Uterus (tissue), 4 donors: ENCODE measurements around the gene FBXW7. TPM values are rescaled to one million over a fixed set of nuclear protein-coding genes. Genes with fewer than 3 reads are reported as not detected.

ENCODE experiments used
- DNase-seq, 2 donors: peaks; one replicate each; pipeline ENCODE4 v3.0.0-alpha.2; 2019 to 2020
- H3K27ac ChIP-seq, 2 donors: fragments of 200-600 bp; sonication (generic); 1 replicate in 1 of 2; 2 replicates in 1 of 2; pipeline ENCODE4 v1.5.1; 2016 to 2018
- H3K27me3 ChIP-seq, 2 donors: fragments of 200-600 bp; sonication (generic); one replicate each; pipeline ENCODE4 v1.5.1; 2018 to 2019; ENCODE audit warnings: control low read depth in 1 of 2
- H3K36me3 ChIP-seq, 2 donors: fragments of 200-600 bp; sonication (generic); one replicate each; pipeline ENCODE4 v1.5.1; 2019; ENCODE audit warnings: control low read depth in 1 of 2
- H3K4me1 ChIP-seq, 2 donors: fragments of 200-600 bp; sonication (generic); one replicate each; pipeline ENCODE4 v1.5.1; 2018 to 2019; ENCODE audit warnings: control low read depth in 1 of 2
- H3K4me3 ChIP-seq, 2 donors: fragments of 200-600 bp; sonication (generic); 1 replicate in 1 of 2; 2 replicates in 1 of 2; pipeline ENCODE4 v1.5.1; 2018 to 2019; ENCODE audit warnings: mild to moderate bottlenecking in 1 of 2
- H3K9me3 ChIP-seq, 2 donors: fragments of 200-600 bp; sonication (generic); one replicate each; pipeline ENCODE4 v1.5.1; 2019; ENCODE audit warnings: control low read depth in 1 of 2
- POLR2A ChIP-seq, 2 donors: fragments of 450-650 bp; IDR thresholded peaks; one replicate each; pipeline ENCODE4 v1.6.1; 2016; ENCODE audit warnings: antibody characterized with exemption in 2 of 2, mild to moderate bottlenecking in 1 of 2, moderate library complexity in 1 of 2
- intact Hi-C: fragments of 100-400 bp; cut with DNase I; formaldehyde crosslinking; loops from one replicate; pipeline ENCODE4 v1.15.1; 2023; ENCODE audit warnings: low total_unique reads
- total RNA-seq, 4 donors: library from RNA; depleted of rRNA in 3 of 4; stranded (reverse); fragments of >200 nt in 3 of 4; gene quantifications; one replicate each; pipeline versions ENCODE4 v1.1.0 to v1.2.4, GENCODE V29; 2014 to 2023
- TF ChIP-seq, protein P1 (sequence below), 4 experiments: fragments of 200-600 bp in 2 of 4; fragments of 450-650 bp in 2 of 4; sonication (generic) in 2 of 4; IDR thresholded peaks; one replicate each; pipeline ENCODE4 v1.5.1; 2016 to 2019; ENCODE audit warnings: antibody characterized with exemption in 4 of 4, mild to moderate bottlenecking in 2 of 4, moderate library complexity in 1 of 4
- donor health status: DM: yes; HTN: yes; CAD: no.

Gene FBXW7
- total RNA-seq, 4 donors from 2014 or later = 50.6 to 152 (median 90.8) TPM

DNA sequence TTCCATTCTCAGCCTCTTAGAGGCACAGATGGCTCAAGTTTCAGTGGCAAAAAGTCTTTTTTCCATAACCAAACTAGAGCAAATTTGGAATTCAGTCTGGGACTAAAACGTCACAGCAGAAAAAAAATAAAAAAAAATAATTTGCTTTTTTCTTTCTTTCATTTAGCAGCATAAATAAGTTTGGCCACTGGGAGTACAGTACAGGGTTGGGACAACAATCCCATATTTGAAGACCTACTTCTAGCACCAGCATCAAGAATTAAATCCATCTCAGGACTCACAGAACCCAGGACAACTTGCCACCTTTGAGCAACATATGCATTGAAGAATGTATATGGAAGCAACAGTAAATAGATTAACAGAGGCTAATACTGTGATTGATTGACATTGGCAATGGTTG, 214.0 kb downstream of the FBXW7 start:
- H3K9me3 ChIP-seq = no peaks in the 10 kb centered on the region
- intact Hi-C loops = no loop called here
- DNase-seq = no peak

DNA sequence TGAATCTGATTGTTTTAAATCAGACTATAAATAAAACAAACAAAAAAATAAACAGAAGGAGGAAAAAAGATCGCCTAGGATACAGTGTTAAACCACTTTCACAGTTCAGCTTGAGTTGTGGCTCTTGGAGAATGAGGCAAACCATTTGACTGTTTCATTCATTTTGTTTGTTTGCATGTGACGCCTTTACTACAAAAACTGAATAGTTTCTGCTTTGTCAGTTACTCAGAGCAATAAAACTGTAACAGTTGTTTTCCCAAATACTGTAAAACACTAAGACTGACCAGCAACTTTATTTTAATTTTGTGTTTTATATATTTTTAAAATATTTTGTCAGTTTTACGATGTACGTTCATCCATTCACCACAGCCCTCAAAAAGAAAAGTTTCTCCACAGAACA, 214.5 kb downstream of the FBXW7 start:
- Histone ChIP-seq H3K27ac (no peak overlapping the region), H3K9me3 (no peaks in the 10 kb centered on the region), H3K27me3 (no peaks in the 10 kb centered on the region), H3K4me1 (no peaks in the 10 kb centered on the region), H3K36me3 (no peaks in the 10 kb centered on the region), H3K4me3 (no peak overlapping the region)
- DNase-seq = no peak
- intact Hi-C loops = no loop called here
- TF ChIP-seq POLR2A (IDR thresholded peaks at IDR 0.05) = no peak
- TF ChIP-seq, protein P1, sequence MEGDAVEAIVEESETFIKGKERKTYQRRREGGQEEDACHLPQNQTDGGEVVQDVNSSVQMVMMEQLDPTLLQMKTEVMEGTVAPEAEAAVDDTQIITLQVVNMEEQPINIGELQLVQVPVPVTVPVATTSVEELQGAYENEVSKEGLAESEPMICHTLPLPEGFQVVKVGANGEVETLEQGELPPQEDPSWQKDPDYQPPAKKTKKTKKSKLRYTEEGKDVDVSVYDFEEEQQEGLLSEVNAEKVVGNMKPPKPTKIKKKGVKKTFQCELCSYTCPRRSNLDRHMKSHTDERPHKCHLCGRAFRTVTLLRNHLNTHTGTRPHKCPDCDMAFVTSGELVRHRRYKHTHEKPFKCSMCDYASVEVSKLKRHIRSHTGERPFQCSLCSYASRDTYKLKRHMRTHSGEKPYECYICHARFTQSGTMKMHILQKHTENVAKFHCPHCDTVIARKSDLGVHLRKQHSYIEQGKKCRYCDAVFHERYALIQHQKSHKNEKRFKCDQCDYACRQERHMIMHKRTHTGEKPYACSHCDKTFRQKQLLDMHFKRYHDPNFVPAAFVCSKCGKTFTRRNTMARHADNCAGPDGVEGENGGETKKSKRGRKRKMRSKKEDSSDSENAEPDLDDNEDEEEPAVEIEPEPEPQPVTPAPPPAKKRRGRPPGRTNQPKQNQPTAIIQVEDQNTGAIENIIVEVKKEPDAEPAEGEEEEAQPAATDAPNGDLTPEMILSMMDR (IDR thresholded peaks at IDR 0.05) = no peak

More for the DNA sequence above, 214.0 kb downstream of the FBXW7 start:
- H3K4me1 ChIP-seq = no peaks in the 10 kb centered on the region
- H3K27me3 ChIP-seq = no peaks in the 10 kb centered on the region
- no peak overlapping the region for H3K4me3 ChIP-seq
- H3K36me3 ChIP-seq = no peaks in the 10 kb centered on the region
- TF ChIP-seq POLR2A (IDR thresholded peaks at IDR 0.05) = no peak
- TF ChIP-seq, protein P1 (IDR thresholded peaks at IDR 0.05) = no peak
- H3K27ac ChIP-seq = no peak overlapping the region

DNA sequence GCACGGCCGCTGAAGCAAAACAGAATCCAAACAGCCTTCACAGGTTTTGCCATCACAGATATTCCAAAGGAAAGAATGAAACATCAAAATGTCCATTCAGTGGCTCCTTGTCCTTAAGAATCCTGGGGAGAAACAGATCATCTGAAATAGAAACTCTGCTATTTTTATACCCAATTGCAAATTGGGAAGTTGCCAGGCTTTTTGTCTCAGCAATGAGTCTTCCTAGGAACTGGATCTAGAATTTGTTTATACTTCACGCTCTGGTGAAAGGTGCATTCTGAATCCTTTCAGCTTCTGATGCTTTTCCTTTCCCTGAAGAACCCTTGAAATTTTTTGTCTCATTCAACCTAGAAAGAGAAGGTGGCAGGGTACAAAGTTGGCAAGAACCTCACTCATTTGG, 218.9 kb downstream of the FBXW7 start:
- Histone ChIP-seq H3K4me1 (no peaks in the 10 kb centered on the region), H3K4me3 (no peak overlapping the region), H3K36me3 (no peaks in the 10 kb centered on the region), H3K9me3 (no peaks in the 10 kb centered on the region), H3K27ac (no peak overlapping the region), H3K27me3 (no peaks in the 10 kb centered on the region)
- TF ChIP-seq, protein P1 (IDR thresholded peaks at IDR 0.05) = no peak
- TF ChIP-seq POLR2A (IDR thresholded peaks at IDR 0.05) = no peak
- intact Hi-C loops = no loop called here
- no peak for DNase-seq

DNA sequence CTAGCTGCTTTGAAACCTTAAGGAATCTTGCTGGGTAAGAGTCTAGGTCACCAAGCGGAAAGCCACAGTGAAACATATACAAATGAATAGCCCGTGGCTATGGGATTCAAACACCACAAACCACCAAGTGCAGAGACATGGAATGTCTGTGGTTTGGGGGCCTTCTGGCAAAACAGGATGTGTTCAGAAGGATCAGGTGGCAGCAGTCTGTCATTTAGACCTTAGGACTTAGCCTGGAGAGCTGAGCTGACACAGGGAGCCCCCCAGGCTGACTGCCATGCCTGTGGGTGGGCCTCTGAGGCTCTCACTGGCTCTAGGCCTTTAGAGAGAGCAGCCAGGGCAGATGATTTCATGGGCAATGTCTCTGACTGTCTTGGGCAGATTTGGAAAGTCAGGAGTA, 225.6 kb downstream of the FBXW7 start:
- Histone ChIP-seq H3K27ac (no peak overlapping the region), H3K9me3 (no peaks in the 10 kb centered on the region), H3K27me3 (no peaks in the 10 kb centered on the region), H3K4me3 (no peak overlapping the region), H3K36me3 (no peaks in the 10 kb centered on the region), H3K4me1 (no peaks in the 10 kb centered on the region)
- DNase-seq = no peak
- intact Hi-C loops = no loop called here
- TF ChIP-seq POLR2A (IDR thresholded peaks at IDR 0.05) = no peak
- TF ChIP-seq, protein P1 (IDR thresholded peaks at IDR 0.05) = no peak

DNA sequence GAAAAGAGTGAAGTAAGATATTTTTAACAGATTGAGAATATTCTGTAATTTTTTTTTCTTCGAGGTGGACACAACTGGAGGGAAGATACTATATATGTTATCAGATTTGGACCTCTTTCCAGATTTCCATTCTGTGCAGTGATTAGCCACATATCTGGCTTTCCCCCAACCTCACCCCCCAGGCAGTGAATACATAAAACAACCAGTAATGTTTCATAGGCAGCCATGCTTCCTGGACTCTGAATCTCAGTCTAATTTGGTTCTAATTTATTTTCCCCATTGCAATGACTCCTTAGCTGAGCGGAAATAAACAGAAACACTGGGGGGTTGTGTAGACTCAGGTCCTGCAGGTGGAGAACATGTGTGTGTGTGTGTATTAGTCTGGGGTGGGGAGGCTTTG, 226.5 kb downstream of the FBXW7 start:
- Histone ChIP-seq H3K4me3 (no peak overlapping the region), H3K4me1 (no peaks in the 10 kb centered on the region), H3K27ac (no peak overlapping the region), H3K36me3 (no peaks in the 10 kb centered on the region), H3K27me3 (no peaks in the 10 kb centered on the region), H3K9me3 (no peaks in the 10 kb centered on the region)
- TF ChIP-seq POLR2A (IDR thresholded peaks at IDR 0.05) = no peak
- TF ChIP-seq, protein P1 (IDR thresholded peaks at IDR 0.05) = no peak
- DNase-seq = no peak
- intact Hi-C loops = no loop called here
